GM12892 (cell line): ENCODE results near the gene SERTAD1.

Experiments
- POLR2A ChIP-seq: IDR thresholded peaks from 2 replicates; pipeline ENCODE4 v1.6.1; 2011; ENCODE audit warnings: low read depth, low read length, control low read depth
- POLR2AphosphoS5 ChIP-seq: IDR thresholded peaks from 2 replicates; pipeline ENCODE4 v1.6.1; 2011; ENCODE audit warnings: low read depth, low read length, control low read depth
- TAF1 ChIP-seq: IDR thresholded peaks from 2 replicates; pipeline ENCODE4 v1.6.1; 2011; ENCODE audit warnings: low read depth, mild to moderate bottlenecking, control low read depth, low read length, borderline replicate concordance

DNA sequence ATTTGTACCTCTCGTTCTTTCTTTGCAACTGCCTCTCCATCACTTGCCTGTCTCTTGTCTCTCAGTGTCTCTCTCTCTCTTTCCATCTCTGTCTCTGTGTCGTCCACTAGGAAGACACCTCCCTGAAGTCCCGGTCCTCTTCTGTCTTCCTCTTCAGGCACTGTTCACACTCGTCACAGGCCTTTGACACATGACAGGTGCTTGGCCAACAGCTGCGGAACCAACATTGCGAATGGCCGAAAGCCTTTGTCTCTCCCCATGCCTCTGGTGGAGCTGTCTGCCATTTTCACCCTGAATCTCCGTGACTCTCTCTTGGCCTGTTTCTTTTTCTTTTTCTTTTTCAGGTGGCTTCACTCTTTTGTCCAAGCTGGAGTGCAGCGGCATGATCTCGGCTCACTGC is 38.6 kb downstream of the SERTAD1 start:
- TF ChIP-seq POLR2A (no peak), POLR2AphosphoS5 (no peak), TAF1 (no peak)
